WTC11 (cell line): ENCODE measurements around the gene ZBTB47. TPM values are rescaled to one million over a fixed set of nuclear protein-coding genes. Genes with fewer than 3 reads are reported as not detected.

Source experiments
- ATAC-seq: fragments of 200-7000 bp; cut with Tn5 transposase; 2 replicates; pipeline ENCODE4 v1.10.0; 2021; ENCODE audit warnings: mild to moderate bottlenecking, moderate library complexity
- CTCF ChIA-PET: fragments of 300-600 bp; sonication (Branson Sonifier 250); formaldehyde crosslinking; loops from one replicate; lab custom pipeline; 2021; ENCODE audit warnings: antibody characterized with exemption; lab: Charles Lee
- POLR2A ChIA-PET: fragments of 350-600 bp; sonication (Branson Sonifier 250); formaldehyde crosslinking; loops from one replicate; lab custom pipeline; 2021; ENCODE audit warnings: antibody characterized with exemption; lab: Charles Lee
- DNase-seq: peaks from one replicate; pipeline ENCODE4 v3.0.0; 2021; ENCODE audit warnings: low spot score
- H3K27ac Mint-ChIP-seq: 2 replicates; pipeline ENCODE4 v1.8.0; 2021; ENCODE audit warnings: mixed read lengths
- H3K27me3 Mint-ChIP-seq: 2 replicates; pipeline ENCODE4 v1.8.0; 2021; ENCODE audit warnings: low read depth, mild to moderate bottlenecking, moderate library complexity, mixed read lengths
- H3K36me3 Mint-ChIP-seq: 2 replicates; pipeline ENCODE4 v1.8.0; 2021; ENCODE audit warnings: mixed read lengths
- H3K4me1 Mint-ChIP-seq: 2 replicates; pipeline ENCODE4 v1.8.0; 2022; ENCODE audit warnings: mixed read lengths
- H3K4me3 Mint-ChIP-seq: 2 replicates; pipeline ENCODE4 v1.8.0; 2021; ENCODE audit warnings: mild to moderate bottlenecking, moderate library complexity, mixed read lengths
- H3K9me3 Mint-ChIP-seq: 2 replicates; pipeline ENCODE4 v1.8.0; 2021; ENCODE audit warnings: mixed read lengths
- ELF4 ChIP-seq: sonication (generic); formaldehyde crosslinking; IDR thresholded peaks from 2 replicates; pipeline ENCODE4 v1.8.1; 2022; ENCODE audit warnings: low read depth, mild to moderate bottlenecking, moderate library complexity, missing genetic modification reagents
- EMX1 ChIP-seq: fragments of 250-450 bp; sonication (Bioruptor Pico); IDR thresholded peaks from 2 replicates; pipeline ENCODE4 v1.8.0; 2021; ENCODE audit warnings: mild to moderate bottlenecking
- FOXP4 ChIP-seq: sonication (generic); formaldehyde crosslinking; IDR thresholded peaks from 2 replicates; pipeline ENCODE4 v1.8.0; 2022; ENCODE audit warnings: mild to moderate bottlenecking, missing genetic modification reagents
- JUN ChIP-seq: sonication (generic); formaldehyde crosslinking; IDR thresholded peaks from 2 replicates; pipeline ENCODE4 v1.8.0; 2023; ENCODE audit warnings: mild to moderate bottlenecking, missing genetic modification reagents
- MYBL2 ChIP-seq: sonication (generic); formaldehyde crosslinking; IDR thresholded peaks from 2 replicates; pipeline ENCODE4 v1.8.1; 2023; ENCODE audit warnings: mild to moderate bottlenecking, moderate library complexity, missing genetic modification reagents
- NFYB ChIP-seq: sonication (generic); formaldehyde crosslinking; conservative IDR thresholded peaks from 2 replicates; pipeline ENCODE4 v1.8.0; 2022; ENCODE audit warnings: low read depth, missing genetic modification reagents
- OVOL2 ChIP-seq: fragments of 250-450 bp; sonication (Bioruptor Pico); IDR thresholded peaks from 2 replicates; pipeline ENCODE4 v1.9.0; 2021; ENCODE audit warnings: mild to moderate bottlenecking, borderline replicate concordance
- USF1 ChIP-seq: sonication (generic); formaldehyde crosslinking; IDR thresholded peaks from 2 replicates; pipeline ENCODE4 v1.8.0; 2022; ENCODE audit warnings: mild to moderate bottlenecking, missing genetic modification reagents
- ZNF317 ChIP-seq: sonication (generic); formaldehyde crosslinking; IDR thresholded peaks from 2 replicates; pipeline ENCODE4 v1.8.1; 2023; ENCODE audit warnings: low read depth, mild to moderate bottlenecking, moderate library complexity, missing genetic modification reagents, borderline replicate concordance
- total RNA-seq: library from RNA; stranded (reverse); gene quantifications from 3 replicates; pipeline ENCODE4 v1.2.3, GENCODE V29; 2021
- TF ChIP-seq, protein P1 (sequence below): sonication (generic); formaldehyde crosslinking; IDR thresholded peaks from 2 replicates; pipeline ENCODE4 v1.8.1; 2023; ENCODE audit warnings: mild to moderate bottlenecking, missing genetic modification reagents
- TF ChIP-seq, protein P2 (sequence below): sonication (generic); formaldehyde crosslinking; IDR thresholded peaks from 2 replicates; pipeline ENCODE4 v1.8.1; 2023; ENCODE audit warnings: mild to moderate bottlenecking, missing genetic modification reagents, moderate library complexity
- TF ChIP-seq, protein P3 (sequence below): fragments of 250-450 bp; sonication (Bioruptor Pico); conservative IDR thresholded peaks from 2 replicates; pipeline ENCODE4 v1.9.0; 2021; ENCODE audit warnings: mild to moderate bottlenecking
- TF ChIP-seq, protein P4 (sequence below): fragments of 250-450 bp; sonication (Bioruptor Pico); IDR thresholded peaks from 2 replicates; pipeline ENCODE4 v2.1.2; 2022; ENCODE audit warnings: mild to moderate bottlenecking, moderate library complexity

ZBTB47 gene
- total RNA-seq, 1 experiment from 2014 or later, result 5.2 TPM

GRCh38 chr3:42702066-42702951, 48.8 kb downstream of the ZBTB47 start, which contains the start of gene HHATL (continued):
- TF ChIP-seq, protein P1, sequence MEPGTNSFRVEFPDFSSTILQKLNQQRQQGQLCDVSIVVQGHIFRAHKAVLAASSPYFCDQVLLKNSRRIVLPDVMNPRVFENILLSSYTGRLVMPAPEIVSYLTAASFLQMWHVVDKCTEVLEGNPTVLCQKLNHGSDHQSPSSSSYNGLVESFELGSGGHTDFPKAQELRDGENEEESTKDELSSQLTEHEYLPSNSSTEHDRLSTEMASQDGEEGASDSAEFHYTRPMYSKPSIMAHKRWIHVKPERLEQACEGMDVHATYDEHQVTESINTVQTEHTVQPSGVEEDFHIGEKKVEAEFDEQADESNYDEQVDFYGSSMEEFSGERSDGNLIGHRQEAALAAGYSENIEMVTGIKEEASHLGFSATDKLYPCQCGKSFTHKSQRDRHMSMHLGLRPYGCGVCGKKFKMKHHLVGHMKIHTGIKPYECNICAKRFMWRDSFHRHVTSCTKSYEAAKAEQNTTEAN (CRISPR knock-in tag), result no peak
- TF ChIP-seq FOXP4 (no peak), OVOL2 (CRISPR knock-in tag) (no peak)
- TF ChIP-seq, protein P2, sequence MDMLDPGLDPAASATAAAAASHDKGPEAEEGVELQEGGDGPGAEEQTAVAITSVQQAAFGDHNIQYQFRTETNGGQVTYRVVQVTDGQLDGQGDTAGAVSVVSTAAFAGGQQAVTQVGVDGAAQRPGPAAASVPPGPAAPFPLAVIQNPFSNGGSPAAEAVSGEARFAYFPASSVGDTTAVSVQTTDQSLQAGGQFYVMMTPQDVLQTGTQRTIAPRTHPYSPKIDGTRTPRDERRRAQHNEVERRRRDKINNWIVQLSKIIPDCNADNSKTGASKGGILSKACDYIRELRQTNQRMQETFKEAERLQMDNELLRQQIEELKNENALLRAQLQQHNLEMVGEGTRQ (CRISPR knock-in tag), result no peak

- Mint-ChIP-seq H3K9me3 (no peaks in the 10 kb centered on the region), H3K4me1 (peaks cover 8% of the 10 kb centered on the region), H3K36me3 (no peaks in the 10 kb centered on the region), H3K27me3 (no peaks in the 10 kb centered on the region), H3K27ac (no peak overlapping the region), H3K4me3 (no peak overlapping the region)
- no peak for DNase-seq
- no peak for TF ChIP-seq ELF4 (CRISPR knock-in tag)
- ChIA-PET POLR2A (no interaction called here), CTCF (interaction anchor here (0.8 to 2.5 kb wide), 6 partner anchors 8 to 167 kb away, joined by 3 to 13 read pairs (median 4); no protein-coding TSS in a partner anchor)
- no peak for ATAC-seq
Observed at GRCh38 chr3:42702982-42703694, 49.6 kb downstream of the ZBTB47 start.

- no peak for TF ChIP-seq EMX1 (CRISPR knock-in tag)
- TF ChIP-seq MYBL2 (CRISPR knock-in tag), result no peak
- no peak for TF ChIP-seq USF1 (CRISPR knock-in tag)
- TF ChIP-seq JUN (CRISPR knock-in tag), result no peak
- TF ChIP-seq, all 79 proteins: peak for 0
- Mint-ChIP-seq H3K27me3 (no peaks in the 10 kb centered on the region), H3K27ac (no peak overlapping the region), H3K9me3 (no peaks in the 10 kb centered on the region), H3K4me1 (peaks cover 8% of the 10 kb centered on the region), H3K36me3 (no peaks in the 10 kb centered on the region), H3K4me3 (no peak overlapping the region)
- CTCF ChIA-PET, result interaction anchor here (0.8 to 1.3 kb wide), 3 partner anchors 40 to 168 kb away, joined by 3 to 4 read pairs (median 3); no protein-coding TSS in a partner anchor
- ATAC-seq, result no peak
- no peak for DNase-seq
- POLR2A ChIA-PET, result no interaction called here
Observed at GRCh38 chr3:42703695-42704025, 50.2 kb downstream of the ZBTB47 start.

DNA sequence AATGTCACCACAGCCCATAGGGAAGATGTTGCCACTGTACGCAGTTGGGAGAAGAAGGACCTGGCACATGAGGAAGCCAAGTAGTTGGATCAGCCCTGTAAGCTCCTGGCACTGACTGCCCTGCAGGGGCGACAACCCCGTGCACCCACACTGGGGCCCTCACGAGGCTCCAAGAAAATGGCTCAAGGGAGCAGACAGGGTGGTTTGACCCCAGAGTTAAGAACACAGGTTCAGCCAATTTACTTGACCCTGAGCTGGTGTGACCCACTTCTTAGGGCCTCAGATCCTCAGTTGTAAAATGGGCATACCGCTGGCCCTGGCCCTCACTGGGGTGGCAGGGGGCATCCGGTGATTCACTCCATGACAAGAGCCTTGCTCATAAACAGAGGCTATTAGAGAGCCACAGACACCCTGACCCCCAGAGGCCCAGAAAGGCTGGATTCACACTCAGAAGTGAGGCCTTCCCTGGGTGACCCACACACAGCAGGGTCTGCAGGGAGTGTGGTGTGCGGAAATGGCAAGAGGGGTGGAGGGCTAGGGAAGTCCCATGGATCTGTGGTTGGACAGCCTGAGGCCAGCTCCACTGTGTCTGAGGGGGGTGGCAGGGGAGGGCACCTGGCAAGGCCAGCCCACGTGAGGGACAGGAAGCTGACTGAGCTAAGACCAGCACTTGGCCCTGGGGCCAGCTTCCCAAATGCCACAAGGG, 50.8 kb downstream of the ZBTB47 start:
- ATAC-seq, result no peak
- no peak for TF ChIP-seq NFYB (CRISPR knock-in tag)
- TF ChIP-seq, protein P3, sequence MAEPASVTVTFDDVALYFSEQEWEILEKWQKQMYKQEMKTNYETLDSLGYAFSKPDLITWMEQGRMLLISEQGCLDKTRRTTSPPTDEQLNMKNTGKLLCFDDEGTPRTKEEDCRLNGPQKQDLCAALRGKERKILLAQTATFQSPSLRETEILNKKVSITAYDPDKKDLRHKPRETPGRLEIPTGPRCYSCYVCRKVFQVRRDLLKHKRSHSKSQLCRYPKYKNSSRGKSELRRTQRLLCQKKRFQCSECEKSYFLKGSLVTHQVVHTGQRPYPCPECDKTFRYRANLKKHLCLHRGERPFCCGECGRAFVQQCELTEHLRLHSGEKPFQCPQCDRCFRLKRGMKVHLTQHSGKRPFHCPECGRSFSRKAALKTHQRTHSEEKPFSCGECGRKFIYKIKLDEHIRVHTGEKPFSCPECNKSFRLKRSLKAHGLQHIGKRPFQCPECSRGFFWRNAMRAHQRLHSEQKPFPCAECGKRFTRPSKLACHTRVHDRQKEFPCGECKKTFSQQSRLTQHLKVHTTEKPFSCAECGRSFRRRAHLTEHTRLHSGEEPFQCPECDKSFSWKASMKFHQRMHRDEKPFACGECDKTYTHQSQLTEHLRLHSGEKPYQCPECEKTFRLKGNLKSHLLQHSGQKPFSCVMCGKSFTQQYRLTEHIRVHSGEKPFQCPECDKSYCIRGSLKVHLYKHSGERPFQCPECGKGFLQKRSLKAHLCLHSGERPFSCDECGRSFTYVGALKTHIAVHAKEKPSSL (CRISPR knock-in tag), result no peak
- TF ChIP-seq, protein P4, sequence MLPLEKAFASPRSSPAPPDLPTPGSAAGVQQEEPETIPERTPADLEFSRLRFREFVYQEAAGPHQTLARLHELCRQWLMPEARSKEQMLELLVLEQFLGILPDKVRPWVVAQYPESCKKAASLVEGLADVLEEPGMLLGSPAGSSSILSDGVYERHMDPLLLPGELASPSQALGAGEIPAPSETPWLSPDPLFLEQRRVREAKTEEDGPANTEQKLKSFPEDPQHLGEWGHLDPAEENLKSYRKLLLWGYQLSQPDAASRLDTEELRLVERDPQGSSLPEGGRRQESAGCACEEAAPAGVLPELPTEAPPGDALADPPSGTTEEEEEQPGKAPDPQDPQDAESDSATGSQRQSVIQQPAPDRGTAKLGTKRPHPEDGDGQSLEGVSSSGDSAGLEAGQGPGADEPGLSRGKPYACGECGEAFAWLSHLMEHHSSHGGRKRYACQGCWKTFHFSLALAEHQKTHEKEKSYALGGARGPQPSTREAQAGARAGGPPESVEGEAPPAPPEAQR (CRISPR knock-in tag), result no peak
- TF ChIP-seq FOXP4, result no peak
- no peak for TF ChIP-seq ZNF317

More for the DNA sequence above, 50.8 kb downstream of the ZBTB47 start:
- H3K36me3 Mint-ChIP-seq, result no peaks in the 10 kb centered on the region
- no peaks in the 10 kb centered on the region for H3K27me3 Mint-ChIP-seq
- POLR2A ChIA-PET, result no interaction called here
- no peaks in the 10 kb centered on the region for H3K9me3 Mint-ChIP-seq
- CTCF ChIA-PET, result interaction anchor here (0.8 to 1.3 kb wide), 3 partner anchors 40 to 168 kb away, joined by 3 to 4 read pairs (median 3); no protein-coding TSS in a partner anchor
- peaks cover 8% of the 10 kb centered on the region for H3K4me1 Mint-ChIP-seq
- H3K27ac Mint-ChIP-seq, result no peak overlapping the region
- no peak overlapping the region for H3K4me3 Mint-ChIP-seq
- DNase-seq, result no peak
